ENCODE data around the gene MTA3. TPM values are rescaled to one million over a fixed set of nuclear protein-coding genes. Genes with fewer than 3 reads are reported as not detected.

Gene MTA3
- total and polyA plus RNA-seq, 10 donors = 11.6 to 42.9 (median 28.5) TPM

DNA sequence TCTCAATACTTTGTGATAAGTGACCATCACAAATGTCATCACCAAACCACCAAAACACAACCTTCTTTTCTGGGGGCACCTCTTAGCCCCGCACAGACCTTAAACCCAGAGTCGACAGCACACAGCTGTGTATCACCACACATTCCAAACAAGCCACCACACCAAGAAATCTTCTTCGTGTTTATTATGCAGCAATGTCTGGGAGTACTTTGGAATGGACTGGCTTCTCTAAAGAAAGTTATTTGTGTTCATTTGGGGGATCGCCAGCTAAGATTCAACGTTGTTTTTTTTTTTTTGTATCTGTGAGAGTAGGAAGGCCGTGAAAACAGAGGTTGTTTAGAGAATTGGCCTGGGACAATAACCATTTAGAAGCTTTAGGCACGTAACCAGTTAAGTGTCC lies 1.1 kb upstream of the MTA3 start:
- no peaks in the 10 kb centered on the region for H3K9me3 ChIP-seq
- peaks cover 0 to 10% (median 0%) of the 10 kb centered on the region in 6 donors for H3K36me3 ChIP-seq
- peaks cover 7 to 44% (median 23%) of the 10 kb centered on the region in 6 donors for H3K4me1 ChIP-seq
- peak overlapping the region in 7 of 8 donors; percentile 46 to 93 (median 85) for H3K27ac ChIP-seq
- TF ChIP-seq POLR2AphosphoS5 (IDR thresholded peaks at IDR 0.05) (no peak), CTCF (IDR thresholded peaks at IDR 0.05 in 8 of 11, conservative IDR thresholded peaks at IDR 0.05 in 3 of 11) (no peak), POLR2A (IDR thresholded peaks at IDR 0.05) (no peak)
- no peak overlapping the region for H3K4me3 ChIP-seq
- DNase-seq = no peak
- no peaks in the 10 kb centered on the region for H3K27me3 ChIP-seq (replicated peaks in 1 of 7)
- 55 to 71% (median 67%) methylated on average over 7 of the region's 7 CpGs for WGBS, 5 donors
- intact Hi-C loops (cut with DNase I; ENCODE audit: low total_unique reads) = no loop called here

DNA sequence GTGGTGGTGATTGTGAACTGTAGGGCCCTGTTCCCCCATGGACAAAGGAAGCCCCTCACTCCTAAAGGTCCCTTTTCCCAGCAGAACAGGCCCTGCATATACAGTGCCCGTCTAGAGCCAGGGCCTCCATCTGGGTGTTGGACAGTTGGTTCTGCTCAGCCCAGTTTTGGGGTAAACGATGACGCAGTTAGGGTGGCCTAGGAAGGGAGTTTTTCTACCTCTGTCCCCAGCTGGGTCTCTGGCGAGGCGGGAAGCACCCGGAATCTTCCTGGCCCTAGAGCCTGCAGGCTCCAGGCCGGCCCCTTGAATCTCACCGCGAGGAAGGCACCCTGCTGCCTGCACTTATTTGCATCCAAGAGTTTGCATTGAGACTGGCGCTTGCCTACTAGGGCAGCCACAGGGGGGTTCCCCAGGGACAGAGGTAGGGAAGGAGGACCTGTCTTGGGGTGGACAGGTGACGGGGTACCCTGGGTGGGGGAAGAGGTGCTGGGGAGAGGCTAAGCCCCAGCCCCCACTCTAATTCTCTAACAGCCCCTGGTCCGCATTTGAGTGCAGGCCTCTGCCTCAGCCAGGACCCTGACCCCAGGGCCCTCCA lies 529 bp upstream of the MTA3 start:
- peak; percentile 82 for DNase-seq
- H3K36me3 ChIP-seq = peaks cover 0 to 15% (median 0%) of the 10 kb centered on the region in 6 donors
- TF ChIP-seq POLR2AphosphoS5 (IDR thresholded peaks at IDR 0.05) = peak in 2 of 3 donors; percentile 13 to 36
- TF ChIP-seq POLR2A (IDR thresholded peaks at IDR 0.05) = no peak

DNA sequence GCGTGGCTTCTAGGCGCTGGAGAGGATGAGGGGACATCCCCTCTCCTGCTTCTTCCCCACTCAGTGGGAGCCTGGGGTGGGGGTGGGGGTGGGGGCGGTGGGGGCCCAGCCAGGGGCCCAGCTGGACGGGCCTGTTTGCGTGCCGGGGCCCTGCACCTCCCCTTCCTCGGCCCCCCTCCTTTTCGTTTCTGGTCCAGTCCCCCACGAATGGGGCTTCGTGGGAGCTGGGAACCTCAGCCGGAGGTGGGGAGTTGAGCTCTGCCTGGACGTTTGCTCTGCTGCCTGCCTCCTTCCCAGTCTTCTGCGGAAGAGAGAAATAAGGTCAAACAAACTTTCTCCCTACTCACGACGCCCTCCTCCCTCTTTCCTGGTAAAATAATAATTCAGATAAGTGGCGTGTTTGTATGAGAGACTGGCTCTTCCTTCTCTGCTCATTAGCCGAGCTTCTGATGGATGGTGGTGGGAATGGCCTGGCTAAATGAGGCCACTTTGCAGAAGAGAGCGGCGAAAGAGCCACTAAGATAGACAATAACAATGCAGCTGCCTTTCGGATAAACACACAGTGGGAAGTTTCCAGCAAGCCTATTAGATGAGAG lies 782 bp downstream of the MTA3 start:
- DNase-seq = peak; percentile 78
- Histone ChIP-seq H3K9me3 (no peaks in the 10 kb centered on the region), H3K4me3 (peak overlapping the region; percentile 62 to 96 (median 80)), H3K4me1 (peaks cover 7 to 54% (median 23%) of the 10 kb centered on the region in 6 donors), H3K36me3 (peaks cover 0 to 28% (median 0%) of the 10 kb centered on the region in 6 donors), H3K27me3 (replicated peaks in 1 of 7) (no peaks in the 10 kb centered on the region), H3K27ac (peak overlapping the region; percentile 57 to 93 (median 84))
- intact Hi-C loops (cut with DNase I; ENCODE audit: low total_unique reads) = no loop called here
- WGBS, 5 donors = 12 to 15% (median 14%) methylated on average over 19 to 20 of the region's 20 CpGs
- TF ChIP-seq POLR2A (IDR thresholded peaks at IDR 0.05) (no peak), POLR2AphosphoS5 (IDR thresholded peaks at IDR 0.05) (peak in 1 of 3 donors; percentile 21), CTCF (IDR thresholded peaks at IDR 0.05 in 8 of 11, conservative IDR thresholded peaks at IDR 0.05 in 3 of 11) (no peak)

More for the DNA sequence above, 529 bp upstream of the MTA3 start:
- Histone ChIP-seq H3K27ac (peak overlapping the region in 7 of 8 donors; percentile 46 to 93 (median 85)), H3K9me3 (no peaks in the 10 kb centered on the region), H3K27me3 (replicated peaks in 1 of 7) (no peaks in the 10 kb centered on the region), H3K4me3 (peak overlapping the region in 7 of 8 donors; percentile 62 to 96 (median 81)), H3K4me1 (peaks cover 7 to 50% (median 23%) of the 10 kb centered on the region in 6 donors)
- intact Hi-C loops (cut with DNase I; ENCODE audit: low total_unique reads) = no loop called here
- WGBS, 5 donors = 52 to 64% (median 60%) methylated on average over 12 of the region's 12 CpGs

DNA sequence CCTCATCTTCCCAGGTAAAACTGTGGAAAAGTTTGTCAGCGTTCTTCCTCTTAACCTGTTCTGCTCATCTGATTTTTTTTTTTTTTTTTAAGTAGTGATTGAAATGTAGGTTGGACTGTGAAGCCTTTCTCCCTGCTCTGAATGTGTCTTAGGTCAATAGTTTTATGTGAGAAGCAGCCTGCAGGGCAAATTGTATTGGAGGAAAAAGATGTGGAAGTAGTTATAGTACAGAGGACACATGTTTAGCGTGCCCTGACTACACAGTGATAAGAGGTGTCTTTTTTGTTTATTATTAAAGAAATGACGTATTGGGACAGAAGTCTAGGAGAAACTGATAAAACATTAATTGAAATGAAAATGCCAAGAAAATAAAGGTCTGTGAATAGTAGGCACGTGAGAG lies 1.5 kb downstream of the MTA3 start:
- H3K27ac ChIP-seq = peak overlapping the region in 3 of 8 donors; percentile 79 to 90 (median 88)
- WGBS, 5 donors = 66 to 81% (median 73%) methylated on average over 4 of the region's 4 CpGs

More for the DNA sequence above, 1.5 kb downstream of the MTA3 start:
- intact Hi-C loops (cut with DNase I; ENCODE audit: low total_unique reads) = no loop called here
- Histone ChIP-seq H3K36me3 (peaks cover 0 to 35% (median 0%) of the 10 kb centered on the region in 6 donors), H3K9me3 (no peaks in the 10 kb centered on the region), H3K4me3 (peak overlapping the region in 5 of 8 donors; percentile 62 to 96 (median 81)), H3K27me3 (replicated peaks in 1 of 7) (no peaks in the 10 kb centered on the region), H3K4me1 (peaks cover 7 to 57% (median 26%) of the 10 kb centered on the region in 6 donors)
- no peak for DNase-seq
- TF ChIP-seq POLR2AphosphoS5 (IDR thresholded peaks at IDR 0.05) = no peak
- TF ChIP-seq CTCF (IDR thresholded peaks at IDR 0.05 in 8 of 11, conservative IDR thresholded peaks at IDR 0.05 in 3 of 11) = no peak
- TF ChIP-seq POLR2A (IDR thresholded peaks at IDR 0.05) = no peak
